Thymus (tissue), 11 donors: ENCODE data around the gene S100A3. TPM values are rescaled to one million over a fixed set of nuclear protein-coding genes. Genes with fewer than 3 reads are reported as not detected.

Source experiments
- DNase-seq, 9 donors: peaks; one replicate each; pipeline ENCODE4 v3.0.0-alpha.2; 2013; ENCODE audit warnings: low spot score in 9 of 9, low read depth in 6 of 9, missing footprints in 1 of 9
- H3K27ac ChIP-seq, 2 donors: one replicate each; pipeline ENCODE4 v1.5.1; 2013; ENCODE audit warnings: control low read depth in 1 of 2, low read depth in 1 of 2, low read length in 1 of 2, mild to moderate bottlenecking in 1 of 2, moderate library complexity in 1 of 2
- H3K27me3 ChIP-seq, 2 donors: one replicate each; pipeline ENCODE4 v1.5.1; 2013; ENCODE audit warnings: low read length in 1 of 2; ENCODE audit not compliant: control insufficient read depth in 2 of 2, insufficient read depth in 1 of 2
- H3K36me3 ChIP-seq, 2 donors: one replicate each; pipeline ENCODE4 v1.5.1; 2013; ENCODE audit warnings: low read length in 1 of 2, mild to moderate bottlenecking in 1 of 2, moderate library complexity in 1 of 2; ENCODE audit not compliant: control insufficient read depth in 2 of 2, insufficient read depth in 2 of 2
- H3K4me1 ChIP-seq, 2 donors: one replicate each; pipeline ENCODE4 v1.5.1; 2013; ENCODE audit warnings: low read length in 2 of 2; ENCODE audit not compliant: control insufficient read depth in 2 of 2, insufficient read depth in 2 of 2
- H3K4me3 ChIP-seq, 2 donors: one replicate each; pipeline ENCODE4 v1.5.1; 2013; ENCODE audit warnings: low read length in 2 of 2, control low read depth in 1 of 2, mild to moderate bottlenecking in 1 of 2
- H3K9me3 ChIP-seq, 2 donors: one replicate each; pipeline ENCODE4 v1.5.1; 2013; ENCODE audit warnings: low read length in 1 of 2, mild to moderate bottlenecking in 1 of 2; ENCODE audit not compliant: control insufficient read depth in 2 of 2, insufficient read depth in 1 of 2
- WGBS: extraction: QIAGEN DNeasy Blood & Tissue Kit; methylation state at CpG from one replicate; pipeline ENCODE4 v1.1.7; 2013; 5-methylcytosine and 5-hydroxymethylcytosine counted together
- polyA plus RNA-seq: library from polyadenylated mRNA; stranded (reverse); fragments of 200-250 nt; gene quantifications from one replicate; pipeline ENCODE4 v1.2.3, GENCODE V29; 2013
- total RNA-seq: library from RNA; stranded (reverse); fragments of 120-200 nt; gene quantifications from one replicate; pipeline ENCODE4 v1.2.4, GENCODE V29; 2013
- donor health status: healthy.

The S100A3 gene
- total and polyA plus RNA-seq, 2 donors = 0.38 to 2.6 TPM

GRCh38 chr1:153553830-153554541 is 4.9 kb upstream of the S100A3 start:
- WGBS = 63% methylated on average over 2 of the region's 2 CpGs
- H3K9me3 ChIP-seq = no peaks in the 10 kb centered on the region
- H3K4me3 ChIP-seq = no peak overlapping the region
- peaks cover 0 to 13% of the 10 kb centered on the region in 2 donors for H3K4me1 ChIP-seq
- no peak overlapping the region for H3K27ac ChIP-seq
- no peaks in the 10 kb centered on the region for H3K27me3 ChIP-seq
- no peak for DNase-seq
- H3K36me3 ChIP-seq = no peaks in the 10 kb centered on the region

GRCh38 chr1:153553096-153553495 is 4.0 kb upstream of the S100A3 start:
- Histone ChIP-seq H3K27ac (no peak overlapping the region), H3K4me3 (no peak overlapping the region), H3K4me1 (peaks cover 0 to 19% of the 10 kb centered on the region in 2 donors), H3K9me3 (no peaks in the 10 kb centered on the region), H3K27me3 (no peaks in the 10 kb centered on the region), H3K36me3 (no peaks in the 10 kb centered on the region)
- DNase-seq = no peak
- WGBS = 98% methylated on average over 12 of the region's 12 CpGs

- peaks cover 0 to 27% of the 10 kb centered on the region in 2 donors for H3K4me1 ChIP-seq
- H3K4me3 ChIP-seq = no peak overlapping the region
- DNase-seq = no peak
- H3K9me3 ChIP-seq = no peaks in the 10 kb centered on the region
- 96% methylated on average over 8 of the region's 8 CpGs for WGBS
- no peaks in the 10 kb centered on the region for H3K36me3 ChIP-seq
- no peak overlapping the region for H3K27ac ChIP-seq
- no peaks in the 10 kb centered on the region for H3K27me3 ChIP-seq
Observed at GRCh38 chr1:153552335-153552734, 3.3 kb upstream of the S100A3 start.

DNA sequence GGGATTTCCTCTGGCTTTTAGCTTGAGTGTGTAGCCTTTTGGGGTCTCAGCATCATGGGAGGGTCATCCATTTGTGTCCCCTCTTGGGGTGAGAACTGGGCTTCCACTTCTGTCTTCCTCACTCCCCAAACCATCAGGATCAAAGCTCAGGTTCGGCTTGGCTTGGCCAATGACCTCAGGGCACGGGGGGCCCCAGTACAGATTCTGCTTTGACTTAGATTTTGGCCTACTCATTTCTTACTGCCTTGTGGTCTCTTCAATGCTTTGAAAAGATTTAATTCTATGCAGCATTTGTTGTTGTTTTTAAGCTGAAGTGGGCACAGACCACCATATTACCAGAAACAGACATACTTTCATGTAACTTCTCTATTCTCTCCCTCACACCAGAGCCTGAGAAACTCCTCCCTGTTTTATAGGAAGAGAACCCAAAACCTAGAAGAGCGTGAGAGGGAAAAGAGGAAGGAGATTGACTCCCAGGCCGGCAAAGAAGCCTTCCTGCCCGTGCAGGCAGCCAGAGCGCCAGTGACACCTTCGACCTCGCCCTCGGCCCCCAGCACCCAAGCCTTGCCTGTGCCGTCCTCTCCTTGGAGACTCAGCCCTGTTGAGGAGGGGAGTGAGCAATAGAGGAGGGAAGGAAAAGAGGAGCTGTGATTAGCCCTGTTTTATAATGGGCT is 1.9 kb upstream of the S100A3 start:
- no peak for DNase-seq
- H3K4me3 ChIP-seq = no peak overlapping the region
- 54% methylated on average over 10 of the region's 10 CpGs for WGBS

GRCh38 chr1:153550398-153550758 is 1.3 kb upstream of the S100A3 start:
- H3K27ac ChIP-seq = no peak overlapping the region
- no peak overlapping the region for H3K4me3 ChIP-seq
- H3K36me3 ChIP-seq = no peaks in the 10 kb centered on the region
- WGBS = 97% methylated on average over 4 of the region's 4 CpGs
- no peaks in the 10 kb centered on the region for H3K27me3 ChIP-seq
- peaks cover 13 to 47% of the 10 kb centered on the region in 2 donors for H3K4me1 ChIP-seq
- H3K9me3 ChIP-seq = no peaks in the 10 kb centered on the region
- no peak for DNase-seq

More for the DNA sequence above, 1.9 kb upstream of the S100A3 start:
- Histone ChIP-seq H3K9me3 (no peaks in the 10 kb centered on the region), H3K4me1 (peaks cover 7 to 41% of the 10 kb centered on the region in 2 donors), H3K27me3 (no peaks in the 10 kb centered on the region), H3K27ac (no peak overlapping the region), H3K36me3 (no peaks in the 10 kb centered on the region)

DNA sequence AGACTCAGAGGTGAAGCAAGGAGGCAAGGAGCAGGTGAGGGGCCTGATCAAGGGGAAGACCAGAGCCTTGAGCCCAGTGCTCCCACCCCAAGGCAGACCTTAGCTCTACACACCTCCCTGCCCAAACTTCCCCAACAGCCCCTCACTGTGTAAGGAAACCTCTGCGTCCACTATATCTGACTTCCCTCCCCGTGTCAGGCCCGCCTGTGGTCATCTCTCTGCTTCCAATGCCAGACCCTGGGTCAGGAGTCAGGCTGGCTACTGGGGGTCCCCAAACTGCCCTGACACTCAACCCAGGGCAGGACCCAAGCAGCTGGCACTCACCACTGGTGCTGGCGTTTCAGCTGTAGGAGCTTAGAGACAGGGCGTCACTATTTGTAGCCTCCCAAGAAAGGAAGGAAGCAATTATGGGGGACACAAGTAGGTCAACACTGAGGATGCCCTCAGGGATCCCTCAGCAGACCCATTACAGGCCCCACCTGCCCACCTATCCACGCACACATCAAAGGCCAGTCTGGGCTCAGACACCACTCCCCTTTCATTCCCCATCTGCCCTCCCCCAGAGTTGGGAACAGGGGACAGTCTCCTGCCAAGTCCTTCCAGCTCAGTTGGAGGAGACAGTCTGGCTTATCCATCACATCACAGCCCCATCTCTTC is 811 bp upstream of the S100A3 start:
- no peak for DNase-seq
- no peak overlapping the region for H3K27ac ChIP-seq
- H3K9me3 ChIP-seq = no peaks in the 10 kb centered on the region
- WGBS = 90% methylated on average over 6 of the region's 6 CpGs
- no peak overlapping the region for H3K4me3 ChIP-seq
- H3K4me1 ChIP-seq = peaks cover 16 to 52% of the 10 kb centered on the region in 2 donors
- no peaks in the 10 kb centered on the region for H3K27me3 ChIP-seq
- no peaks in the 10 kb centered on the region for H3K36me3 ChIP-seq

GRCh38 chr1:153547560-153548551 is 1.2 kb downstream of the S100A3 start:
- H3K9me3 ChIP-seq = no peaks in the 10 kb centered on the region
- 98% methylated on average over 19 of the region's 19 CpGs for WGBS
- H3K27ac ChIP-seq = no peak overlapping the region
- no peaks in the 10 kb centered on the region for H3K27me3 ChIP-seq
- peaks cover 35 to 72% of the 10 kb centered on the region in 2 donors for H3K4me1 ChIP-seq
- no peak for DNase-seq
- no peak overlapping the region for H3K4me3 ChIP-seq
- no peaks in the 10 kb centered on the region for H3K36me3 ChIP-seq

DNA sequence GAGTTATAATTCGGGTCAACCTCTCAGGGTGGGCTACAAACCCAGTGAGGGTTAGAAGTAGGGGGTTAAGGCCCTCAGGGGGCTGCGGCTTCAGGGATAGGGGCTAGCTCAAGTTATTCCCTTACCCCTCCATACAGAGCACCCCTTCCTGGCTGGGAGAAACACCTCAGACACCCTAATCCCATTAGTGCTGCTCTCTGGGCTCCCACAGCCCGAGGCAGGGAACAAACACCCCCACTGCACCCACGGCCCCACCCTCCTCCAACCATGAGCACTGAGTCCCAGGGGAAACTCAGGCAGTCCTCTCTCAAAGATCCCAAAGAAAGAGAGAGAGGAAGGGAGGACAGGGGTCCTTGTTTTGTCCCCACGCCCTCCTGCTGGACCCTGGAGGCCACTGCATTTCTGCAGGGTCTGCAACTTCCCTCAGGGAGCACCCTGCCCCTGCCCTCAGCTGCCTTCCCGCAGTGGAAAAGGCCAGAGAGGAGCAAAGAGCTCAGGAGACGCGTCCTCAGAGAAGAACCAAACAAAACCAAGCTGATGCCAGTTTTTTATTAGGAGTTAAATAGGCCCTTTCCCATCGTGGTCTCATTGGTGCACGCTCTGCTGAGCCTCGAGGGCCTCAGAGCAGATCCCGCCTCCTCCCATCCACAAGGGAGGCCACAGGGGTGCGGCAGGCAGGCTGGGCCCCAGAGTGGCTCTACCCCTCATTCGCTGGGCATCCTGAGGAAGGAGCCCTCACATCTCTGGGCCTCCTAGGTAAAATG is 2.1 kb downstream of the S100A3 start:
- H3K4me3 ChIP-seq = no peak overlapping the region

More for the DNA sequence above, 2.1 kb downstream of the S100A3 start:
- peaks cover 35 to 81% of the 10 kb centered on the region in 2 donors for H3K4me1 ChIP-seq
- H3K27me3 ChIP-seq = no peaks in the 10 kb centered on the region
- peak overlapping the region; percentile 53 to 99 for H3K27ac ChIP-seq
- no peak for DNase-seq
- 91% methylated on average over 14 of the region's 14 CpGs for WGBS
- no peaks in the 10 kb centered on the region for H3K9me3 ChIP-seq
- H3K36me3 ChIP-seq = no peaks in the 10 kb centered on the region
